ENCODE measurements around the gene EFNA5. TPM values are rescaled to one million over a fixed set of nuclear protein-coding genes. Genes with fewer than 3 reads are reported as not detected.

EFNA5 gene
- total RNA-seq, 4 donors from 2014 or later: 2.8 to 5.7 (median 3.7) TPM

- no peaks in the 10 kb centered on the region for H3K27me3 ChIP-seq
- intact Hi-C loops (cut with DNase I): no loop called here
- no peaks in the 10 kb centered on the region for H3K9me3 ChIP-seq
- no peak overlapping the region for H3K27ac ChIP-seq (replicated peaks in 1 of 4)
- TF ChIP-seq POLR2AphosphoS5 (IDR thresholded peaks at IDR 0.05) (no peak), POLR2A (IDR thresholded peaks at IDR 0.05; ENCODE audit: low read depth) (no peak), EP300 (IDR thresholded peaks at IDR 0.05) (no peak)
- TF ChIP-seq, protein P1, sequence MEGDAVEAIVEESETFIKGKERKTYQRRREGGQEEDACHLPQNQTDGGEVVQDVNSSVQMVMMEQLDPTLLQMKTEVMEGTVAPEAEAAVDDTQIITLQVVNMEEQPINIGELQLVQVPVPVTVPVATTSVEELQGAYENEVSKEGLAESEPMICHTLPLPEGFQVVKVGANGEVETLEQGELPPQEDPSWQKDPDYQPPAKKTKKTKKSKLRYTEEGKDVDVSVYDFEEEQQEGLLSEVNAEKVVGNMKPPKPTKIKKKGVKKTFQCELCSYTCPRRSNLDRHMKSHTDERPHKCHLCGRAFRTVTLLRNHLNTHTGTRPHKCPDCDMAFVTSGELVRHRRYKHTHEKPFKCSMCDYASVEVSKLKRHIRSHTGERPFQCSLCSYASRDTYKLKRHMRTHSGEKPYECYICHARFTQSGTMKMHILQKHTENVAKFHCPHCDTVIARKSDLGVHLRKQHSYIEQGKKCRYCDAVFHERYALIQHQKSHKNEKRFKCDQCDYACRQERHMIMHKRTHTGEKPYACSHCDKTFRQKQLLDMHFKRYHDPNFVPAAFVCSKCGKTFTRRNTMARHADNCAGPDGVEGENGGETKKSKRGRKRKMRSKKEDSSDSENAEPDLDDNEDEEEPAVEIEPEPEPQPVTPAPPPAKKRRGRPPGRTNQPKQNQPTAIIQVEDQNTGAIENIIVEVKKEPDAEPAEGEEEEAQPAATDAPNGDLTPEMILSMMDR (IDR thresholded peaks at IDR 0.05): no peak
- peaks cover 0 to 8% (median 0%) of the 10 kb centered on the region in 4 donors for H3K4me1 ChIP-seq
- H3K36me3 ChIP-seq: no peaks in the 10 kb centered on the region
- no peak for DNase-seq (ENCODE audit: extremely low spot score)
- no peak overlapping the region for H3K4me3 ChIP-seq
Observed at GRCh38 chr5:107485184-107485583, 185.6 kb downstream of the EFNA5 start.

GRCh38 chr5:107484281-107484680 is 186.5 kb downstream of the EFNA5 start:
- Histone ChIP-seq H3K4me3 (no peak overlapping the region), H3K36me3 (no peaks in the 10 kb centered on the region), H3K9me3 (no peaks in the 10 kb centered on the region), H3K27ac (replicated peaks in 1 of 4) (no peak overlapping the region), H3K27me3 (no peaks in the 10 kb centered on the region), H3K4me1 (peaks cover 0 to 8% (median 0%) of the 10 kb centered on the region in 4 donors)
- DNase-seq (ENCODE audit: extremely low spot score): no peak
- TF ChIP-seq POLR2AphosphoS5 (IDR thresholded peaks at IDR 0.05) (no peak), EP300 (IDR thresholded peaks at IDR 0.05) (no peak), POLR2A (IDR thresholded peaks at IDR 0.05; ENCODE audit: low read depth) (no peak)
- TF ChIP-seq, protein P1 (IDR thresholded peaks at IDR 0.05): no peak
- intact Hi-C loops (cut with DNase I): no loop called here
- 83% methylated on average over 3 of the region's 4 CpGs for WGBS

GRCh38 chr5:107483231-107484024 is 187.3 kb downstream of the EFNA5 start:
- Histone ChIP-seq H3K27ac (replicated peaks in 1 of 4) (no peak overlapping the region), H3K4me1 (peaks cover 0 to 8% (median 0%) of the 10 kb centered on the region in 4 donors), H3K4me3 (no peak overlapping the region), H3K36me3 (no peaks in the 10 kb centered on the region), H3K9me3 (no peaks in the 10 kb centered on the region), H3K27me3 (no peaks in the 10 kb centered on the region)
- TF ChIP-seq EP300 (IDR thresholded peaks at IDR 0.05): no peak
- TF ChIP-seq, protein P1 (IDR thresholded peaks at IDR 0.05): no peak
- TF ChIP-seq POLR2AphosphoS5 (IDR thresholded peaks at IDR 0.05): no peak
- no peak for TF ChIP-seq POLR2A (IDR thresholded peaks at IDR 0.05; ENCODE audit: low read depth)
- intact Hi-C loops (cut with DNase I): no loop called here
- no peak for DNase-seq (ENCODE audit: extremely low spot score)
- 78% methylated on average over 5 of the region's 5 CpGs for WGBS

GRCh38 chr5:107478068-107478641 is 192.6 kb downstream of the EFNA5 start:
- Histone ChIP-seq H3K27me3 (no peaks in the 10 kb centered on the region), H3K36me3 (no peaks in the 10 kb centered on the region), H3K9me3 (no peaks in the 10 kb centered on the region), H3K27ac (replicated peaks in 1 of 4) (no peak overlapping the region), H3K4me3 (no peak overlapping the region), H3K4me1 (no peaks in the 10 kb centered on the region)
- 95% methylated on average over 6 of the region's 6 CpGs for WGBS
- intact Hi-C loops (cut with DNase I): no loop called here
- no peak for TF ChIP-seq EP300 (IDR thresholded peaks at IDR 0.05)
- TF ChIP-seq, protein P1 (IDR thresholded peaks at IDR 0.05): no peak
- no peak for TF ChIP-seq POLR2AphosphoS5 (IDR thresholded peaks at IDR 0.05)
- no peak for TF ChIP-seq POLR2A (IDR thresholded peaks at IDR 0.05; ENCODE audit: low read depth)
- no peak for DNase-seq (ENCODE audit: extremely low spot score)
